Sigmoid colon (tissue), 4 donors: ENCODE measurements around the gene TAGLN2.

Experiments used
- EP300 ChIP-seq, 4 donors: sonication (generic); formaldehyde crosslinking; IDR thresholded peaks; one replicate each; pipeline ENCODE4 v1.6.1; 2017; ENCODE audit warnings: antibody characterized with exemption in 4 of 4
- POLR2A ChIP-seq, 2 donors: fragments of 450-650 bp; IDR thresholded peaks; one replicate each; pipeline ENCODE4 v1.6.1; 2016; ENCODE audit warnings: antibody characterized with exemption in 2 of 2, mild to moderate bottlenecking in 2 of 2, moderate library complexity in 2 of 2
- TF ChIP-seq, protein P1 (sequence below), 4 experiments: fragments of 450-650 bp in 3 of 4; fragments of 200-600 bp in 1 of 4; IDR thresholded peaks; one replicate each; pipeline ENCODE4 v1.5.1; 2016 to 2019; ENCODE audit warnings: antibody characterized with exemption in 4 of 4, mild to moderate bottlenecking in 3 of 4, moderate library complexity in 2 of 4

GRCh38 chr1:159973350-159973940, 48.1 kb upstream of the TAGLN2 start:
- TF ChIP-seq, protein P1, sequence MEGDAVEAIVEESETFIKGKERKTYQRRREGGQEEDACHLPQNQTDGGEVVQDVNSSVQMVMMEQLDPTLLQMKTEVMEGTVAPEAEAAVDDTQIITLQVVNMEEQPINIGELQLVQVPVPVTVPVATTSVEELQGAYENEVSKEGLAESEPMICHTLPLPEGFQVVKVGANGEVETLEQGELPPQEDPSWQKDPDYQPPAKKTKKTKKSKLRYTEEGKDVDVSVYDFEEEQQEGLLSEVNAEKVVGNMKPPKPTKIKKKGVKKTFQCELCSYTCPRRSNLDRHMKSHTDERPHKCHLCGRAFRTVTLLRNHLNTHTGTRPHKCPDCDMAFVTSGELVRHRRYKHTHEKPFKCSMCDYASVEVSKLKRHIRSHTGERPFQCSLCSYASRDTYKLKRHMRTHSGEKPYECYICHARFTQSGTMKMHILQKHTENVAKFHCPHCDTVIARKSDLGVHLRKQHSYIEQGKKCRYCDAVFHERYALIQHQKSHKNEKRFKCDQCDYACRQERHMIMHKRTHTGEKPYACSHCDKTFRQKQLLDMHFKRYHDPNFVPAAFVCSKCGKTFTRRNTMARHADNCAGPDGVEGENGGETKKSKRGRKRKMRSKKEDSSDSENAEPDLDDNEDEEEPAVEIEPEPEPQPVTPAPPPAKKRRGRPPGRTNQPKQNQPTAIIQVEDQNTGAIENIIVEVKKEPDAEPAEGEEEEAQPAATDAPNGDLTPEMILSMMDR (IDR thresholded peaks at IDR 0.05): no peak
- TF ChIP-seq POLR2A (IDR thresholded peaks at IDR 0.05) (no peak), EP300 (IDR thresholded peaks at IDR 0.05) (no peak)
